Heart right ventricle (tissue), 16 donors: ENCODE measurements around the gene SPTBN4. TPM values are rescaled to one million over a fixed set of nuclear protein-coding genes. Genes with fewer than 3 reads are reported as not detected.

Source experiments
- ATAC-seq, 8 donors: fragments of 200-7000 bp; cut with Tn5 transposase; one replicate each; pipeline ENCODE4 v1.9.1; 2020; ENCODE audit warnings: mild to moderate bottlenecking in 8 of 8, moderate library complexity in 8 of 8, moderate number of reproducible peaks in 1 of 8
- DNase-seq, 2 donors: peaks; one replicate each; pipeline ENCODE4 v3.0.0-alpha.2; 2020
- H3K27ac ChIP-seq, 10 donors: fragments of 200-600 bp; sonication (generic) in 2 of 10; one replicate each; pipeline versions ENCODE4 v1.5.0 to v1.8.0; 2020 to 2022; ENCODE audit warnings: mild to moderate bottlenecking in 3 of 10
- H3K27me3 ChIP-seq, 7 donors: fragments of 200-600 bp; one replicate each; pipeline ENCODE4 v1.8.0; 2021 to 2022; ENCODE audit warnings: mild to moderate bottlenecking in 2 of 7
- H3K36me3 ChIP-seq, 9 donors: fragments of 200-600 bp; sonication (generic) in 1 of 9; one replicate each; pipeline versions ENCODE4 v1.5.0 to v1.8.0; 2020 to 2022; ENCODE audit warnings: mild to moderate bottlenecking in 2 of 9
- H3K4me1 ChIP-seq, 9 donors: fragments of 200-600 bp; sonication (generic) in 1 of 9; one replicate each; pipeline versions ENCODE4 v1.5.0 to v1.8.0; 2020 to 2022; ENCODE audit warnings: mild to moderate bottlenecking in 4 of 9
- H3K4me3 ChIP-seq, 10 donors: fragments of 200-600 bp; sonication (generic) in 2 of 10; one replicate each; pipeline versions ENCODE4 v1.5.0 to v1.8.0; 2020 to 2022; ENCODE audit warnings: mild to moderate bottlenecking in 7 of 10, moderate library complexity in 2 of 10
- H3K9me3 ChIP-seq, 11 donors: fragments of 200-600 bp in 10 of 11; sonication (generic) in 2 of 11; one replicate each; pipeline versions ENCODE4 v1.5.0 to v1.8.0; 2013 to 2022; ENCODE audit warnings: mild to moderate bottlenecking in 2 of 11, control low read depth in 1 of 11, moderate library complexity in 1 of 11
- CTCF ChIP-seq, 9 donors: fragments of 200-600 bp; sonication (generic) in 2 of 9; IDR thresholded peaks; one replicate each; pipeline versions ENCODE4 v1.5.0 to v1.8.0; 2021 to 2022; ENCODE audit warnings: antibody characterized with exemption in 9 of 9, mild to moderate bottlenecking in 5 of 9, moderate library complexity in 1 of 9
- WGBS, 2 donors: extraction: QIAGEN DNeasy Blood & Tissue Kit; methylation state at CpG; one replicate each; pipeline ENCODE4 v1.1.7; 2013; ENCODE audit warnings: inconsistent platforms in 1 of 2; 5-methylcytosine and 5-hydroxymethylcytosine counted together
- intact Hi-C, 10 donors: fragments of 100-400 bp; cut with DNase I; formaldehyde crosslinking; loops; one replicate each; pipeline versions ENCODE4 v1.11.1 to v1.14.2; 2022
- long read RNA-seq, 3 donors: library from polyadenylated mRNA; unstranded; transcript quantifications; one replicate each; pipeline ENCODE4 v2.0.0, GENCODE V29; 2020 to 2021
- polyA plus RNA-seq, 2 donors: library from polyadenylated mRNA; stranded (reverse); fragments of 200-250 nt; gene quantifications; one replicate each; pipeline ENCODE4 v1.2.3, GENCODE V29; 2013
- total RNA-seq, 10 donors: library from RNA; stranded (reverse); fragmentation: NEBNext Ultra II Directional in 3 of 10; extraction: Animal tissue kit (Norgen Biotek cat#: 25700) in 3 of 10; gene quantifications; one replicate each; pipeline versions ENCODE4 v1.2.1 to v1.2.4, GENCODE V29; 2021 to 2023
- donor health status: Arrhythmogenic right ventricular cardiomyopathy.
- donor health status: ischemic (EF 13 %, LVEDD 7.1; RV severe dilation, severe dysfunction).
- donor health status: healthy with polysubstance abuse.
- donor health status: DM: no; HTN: yes; CAD: no.
- donor health status: DM: no; HTN: no; CAD: no.
- donor health status: ischemic (EF 25% LVEDD 6.9; RV normal size, moderate dysfunction).
- donor health status: ischemic (EF 25% LVEDD 5.7; RV mildly dilated, moderate dysfunction).
- donor health status: healthy.
- donor health status: DM: yes; HTN: yes; CAD: no.
- donor health status: Ischemic cardiomyopathy.
- donor health status: ischemic (EF 35%, LVEDD 5.7; RV mildly dilated, moderate dysfunction).
- donor health status: nonischemic (EF 11% LVEDD 7.7; RV severe dilation, severe dysfunction).
- donor health status: DM: yes; HTN: yes; CAD: no.
- donor health status: PGD.
- donor health status: ischemic (EF 29% LVEDD 5.4; RV normal size, mild dysfunction).
- donor health status: nonischemic (EF 23%, LVEDD 6.1; RV moderate dilation, normal function).

Gene SPTBN4
- total RNA-seq = 1 to 10 TPM; 3.0 to 6.6 (median 4.9) TPM
- 10 to 100 TPM in 1 of 2 donors, 1 to 10 TPM in 1; 3.2 to 13.8 TPM for polyA plus RNA-seq
- long read RNA-seq, donor 1, full-length matches to known transcripts = 2 of 22 reads
- long read RNA-seq, donor 1, partial matches to known transcripts = 10 of 22 reads
- long read RNA-seq, donor 1, other reads (novel, unspliced or antisense) = 10 of 22 reads
- long read RNA-seq, donor 2, partial matches to known transcripts = 11 of 17 reads
- long read RNA-seq, donor 2, other reads (novel, unspliced or antisense) = 6 of 17 reads
- long read RNA-seq, donor 3, partial matches to known transcripts = 1 of 1 reads
- long read RNA-seq, donor 3, other reads (novel, unspliced or antisense) = 0 of 1 reads

GRCh38 chr19:40466985-40467734, at the start of gene SPTBN4:
TSS of gene SPTBN4 (plus strand) at chr19:40467001. CDS start at chr19:40472622, 5,621 bp downstream.
- no peak for TF ChIP-seq CTCF (IDR thresholded peaks at IDR 0.05)
- no peaks in the 10 kb centered on the region for H3K36me3 ChIP-seq
- H3K27ac ChIP-seq = peak within 1 kb of the TSS; percentile 32 to 94 (median 74)
- no peaks in the 10 kb centered on the region for H3K9me3 ChIP-seq
- 5 to 11% methylated on average over 32 to 87 of the region's 87 CpGs for WGBS, 2 donors
- no peak for ATAC-seq
- peak within 1 kb of the TSS in 9 of 10 donors; percentile 37 to 97 (median 71) for H3K4me3 ChIP-seq
- H3K27me3 ChIP-seq = peaks cover 0 to 26% (median 0%) of the 10 kb centered on the region in 7 donors
- DNase-seq = peak in 1 of 2 donors; percentile 33
- intact Hi-C loops = loop anchor here in 5 of 10 donors (5.0 to 10.0 kb wide), 6 partner anchors 55 to 168 kb away; partner anchors contain the start of gene LTBP4 (in 1 of the 5)
- peaks cover 6 to 41% (median 26%) of the 10 kb centered on the region in 9 donors for H3K4me1 ChIP-seq

- DNase-seq (no peak), ATAC-seq (no peak)
- intact Hi-C loops = loop anchor here in 1 of 10 donors (10.0 kb wide), 1 partner anchor 387 kb away; no protein-coding TSS in a partner anchor
- Histone ChIP-seq H3K36me3 (peaks cover 0 to 11% (median 3%) of the 10 kb centered on the region in 9 donors), H3K9me3 (no peaks in the 10 kb centered on the region), H3K4me1 (peaks cover 12 to 61% (median 43%) of the 10 kb centered on the region in 9 donors), H3K4me3 (peak overlapping the region in 1 of 10 donors; percentile 14), H3K27me3 (no peaks in the 10 kb centered on the region), H3K27ac (peak overlapping the region; percentile 75 to 96 (median 84))
- TF ChIP-seq CTCF (IDR thresholded peaks at IDR 0.05) = no peak
- 59 to 61% methylated on average over 4 of the region's 4 CpGs for WGBS, 2 donors
Observed at GRCh38 chr19:40417643-40417981, 49.2 kb upstream of the SPTBN4 start.

GRCh38 chr19:40418040-40418439, 48.8 kb upstream of the SPTBN4 start:
- peaks cover 0 to 16% (median 8%) of the 10 kb centered on the region in 9 donors for H3K36me3 ChIP-seq
- DNase-seq = no peak
- 85 to 87% methylated on average over 3 of the region's 3 CpGs for whole genome bisulfite sequencing, 2 donors
- intact Hi-C loops = loop anchor here in 1 of 10 donors (10.0 kb wide), 1 partner anchor 387 kb away; no protein-coding TSS in a partner anchor
- no peaks in the 10 kb centered on the region for H3K27me3 ChIP-seq
- ATAC-seq = no peak
- no peak for TF ChIP-seq CTCF (IDR thresholded peaks at IDR 0.05)
- H3K4me1 ChIP-seq = peaks cover 12 to 64% (median 43%) of the 10 kb centered on the region in 9 donors
- no peak overlapping the region for H3K4me3 ChIP-seq
- H3K9me3 ChIP-seq = no peaks in the 10 kb centered on the region
- H3K27ac ChIP-seq = peak overlapping the region; percentile 75 to 96 (median 84)

- ATAC-seq = no peak
- Histone ChIP-seq H3K4me1 (peaks cover 9 to 65% (median 45%) of the 10 kb centered on the region in 9 donors), H3K27me3 (no peaks in the 10 kb centered on the region), H3K36me3 (peaks cover 0 to 21% (median 12%) of the 10 kb centered on the region in 9 donors), H3K27ac (peak overlapping the region in 3 of 10 donors; percentile 98 to 100 (median 100)), H3K9me3 (no peaks in the 10 kb centered on the region), H3K4me3 (no peak overlapping the region)
- no peak for DNase-seq
- TF ChIP-seq CTCF (IDR thresholded peaks at IDR 0.05) = no peak
- intact Hi-C loops = loop anchor here in 1 of 10 donors (10.0 kb wide), 1 partner anchor 386 kb away; no protein-coding TSS in a partner anchor
- 77 to 83% methylated on average over 5 of the region's 5 CpGs for WGBS, 2 donors
Observed at GRCh38 chr19:40419066-40419612, 47.7 kb upstream of the SPTBN4 start.
